A549 (cell line): Measurements from ENCODE around the gene ARFRP1. TPM values are rescaled to one million over a fixed set of nuclear protein-coding genes. Genes with fewer than 3 reads are reported as not detected.

Experiments used
- ATAC-seq, 2 experiments: fragments of 200-7000 bp in 1 of 2; fragments of >200 bp in 1 of 2; cut with Nextera tagmentation in 1 of 2; cut with Tn5 transposase in 1 of 2; 3 replicates each; pipeline versions ENCODE4 v1.8.0 to v1.9.1; 2018 to 2020; ENCODE audit warnings: mild to moderate bottlenecking in 1 of 2, moderate library complexity in 1 of 2
- CTCF ChIA-PET: fragments of 300-600 bp; sonication (Branson Sonifier 250); formaldehyde crosslinking; extraction: SDS; loops from one replicate; lab custom pipeline; 2021; ENCODE audit warnings: antibody characterized with exemption, inconsistent platforms; lab: Yijun Ruan, JAX
- POLR2A ChIA-PET: fragments of 350-600 bp; formaldehyde crosslinking; extraction: SDS; loops from one replicate; lab custom pipeline; 2021; ENCODE audit warnings: antibody characterized with exemption, inconsistent platforms; lab: Yijun Ruan, JAX
- DNase-seq, 2 experiments: peaks; one replicate each; pipeline versions ENCODE4 v3.0.0 to v3.0.0-alpha.2; 2011 to 2016; ENCODE audit warnings: low read depth in 1 of 2, low spot score in 1 of 2
- FAIRE-seq: peaks from 2 replicates; lab custom pipeline; 2011; peaks lifted over from hg19 to GRCh38; lab: Jason Lieb, UNC
- H3K27ac ChIP-seq, 2 experiments: fragments of >200 bp; sonication (Bioruptor Twin); formaldehyde crosslinking; 3 replicates each; pipeline ENCODE4 v1.5.1; 2016 to 2017
- H3K4me1 ChIP-seq: fragments of >200 bp; sonication (Bioruptor Twin); formaldehyde crosslinking; 3 replicates; pipeline ENCODE4 v1.6.1; 2016
- H3K4me2 ChIP-seq: fragments of >200 bp; sonication (Bioruptor Twin); formaldehyde crosslinking; 3 replicates; pipeline ENCODE4 v1.6.1; 2016
- H3K4me3 ChIP-seq: fragments of >200 bp; sonication (Bioruptor Twin); formaldehyde crosslinking; 3 replicates; pipeline ENCODE4 v1.5.1; 2016
- H3K9me3 ChIP-seq: fragments of >200 bp; sonication (Bioruptor Twin); formaldehyde crosslinking; 3 replicates; pipeline ENCODE4 v1.6.1; 2016
- CBX2 ChIP-seq: fragments of 200-600 bp; sonication (generic); IDR thresholded peaks from 2 replicates; pipeline ENCODE4 v1.6.1; 2016; ENCODE audit warnings: low read depth, mild to moderate bottlenecking, borderline replicate concordance
- E2F6 ChIP-seq: IDR thresholded peaks from 2 replicates; pipeline ENCODE4 v1.6.1; 2012; ENCODE audit warnings: low read depth, borderline replicate concordance
- EP300 ChIP-seq, 2 experiments: fragments of >200 bp; sonication (Bioruptor Twin); formaldehyde crosslinking; IDR thresholded peaks; 2 replicates in 1 of 2; 3 replicates in 1 of 2; pipeline ENCODE4 v1.6.1; 2016 to 2017
- ESRRA ChIP-seq: fragments of 150-350 bp; IDR thresholded peaks from 2 replicates; pipeline ENCODE4 v1.6.1; 2014; ENCODE audit warnings: mild to moderate bottlenecking, low read length, borderline replicate concordance
- FOSL2 ChIP-seq, 2 experiments: fragments of 450-650 bp in 1 of 2; fragments of >200 bp in 1 of 2; sonication (Bioruptor Twin) in 1 of 2; formaldehyde crosslinking; IDR thresholded peaks; 2 replicates each; pipeline versions ENCODE4 v1.5.0 to v1.6.1; 2016 to 2020; ENCODE audit warnings: mild to moderate bottlenecking in 1 of 2, moderate library complexity in 1 of 2
- FOXS1 ChIP-seq: fragments of 250-450 bp; sonication (Bioruptor Pico); IDR thresholded peaks from 2 replicates; pipeline ENCODE4 v1.5.0; 2020; ENCODE audit warnings: mild to moderate bottlenecking, moderate library complexity
- HES2 ChIP-seq: fragments of >200 bp; sonication (Bioruptor Twin); formaldehyde crosslinking; IDR thresholded peaks from 2 replicates; pipeline ENCODE4 v1.6.1; 2016
- HMGXB4 ChIP-seq: fragments of 250-450 bp; sonication (Bioruptor Pico); IDR thresholded peaks from 2 replicates; pipeline ENCODE4 v1.5.0; 2021; ENCODE audit warnings: mild to moderate bottlenecking, moderate library complexity, borderline replicate concordance
- JUNB ChIP-seq: fragments of >200 bp; sonication (Bioruptor Twin); formaldehyde crosslinking; IDR thresholded peaks from 2 replicates; pipeline ENCODE4 v1.6.1; 2016
- KDM5A ChIP-seq: fragments of 200-600 bp; sonication (generic); IDR thresholded peaks from 2 replicates; pipeline ENCODE4 v1.6.1; 2016; ENCODE audit warnings: antibody characterized with exemption, mild to moderate bottlenecking
- MYC ChIP-seq: IDR thresholded peaks from 2 replicates; pipeline ENCODE4 v1.6.1; 2012; ENCODE audit warnings: mild to moderate bottlenecking, inconsistent platforms, low read length, improper control_type of control experiment, borderline replicate concordance
- NPAS2 ChIP-seq: fragments of 250-450 bp; sonication (Bioruptor Pico); IDR thresholded peaks from 2 replicates; pipeline ENCODE4 v1.8.0; 2022; ENCODE audit warnings: mild to moderate bottlenecking, moderate library complexity, borderline replicate concordance
- POLR2A ChIP-seq: IDR thresholded peaks from 2 replicates; pipeline ENCODE4 v1.6.1; 2012; ENCODE audit warnings: mild to moderate bottlenecking, low read length
- POLR2AphosphoS2 ChIP-seq: conservative IDR thresholded peaks from 2 replicates; pipeline ENCODE4 v1.6.1; 2012; ENCODE audit warnings: low read length, improper control_type of control experiment, inconsistent platforms
- RNF2 ChIP-seq: fragments of 200-600 bp; sonication (generic); IDR thresholded peaks from 2 replicates; pipeline ENCODE4 v1.6.1; 2016; ENCODE audit warnings: low read depth, mild to moderate bottlenecking, antibody characterized with exemption, moderate library complexity, borderline replicate concordance
- SREBF2 ChIP-seq: fragments of 450-650 bp; IDR thresholded peaks from 2 replicates; pipeline ENCODE4 v1.6.1; 2014; ENCODE audit warnings: mild to moderate bottlenecking, moderate library complexity
- TFCP2L1 ChIP-seq: fragments of 250-450 bp; sonication (Bioruptor Pico); IDR thresholded peaks from 2 replicates; pipeline ENCODE4 v1.5.0; 2021; ENCODE audit warnings: mild to moderate bottlenecking
- ZC3H11A ChIP-seq: fragments of 450-650 bp; IDR thresholded peaks from 2 replicates; pipeline ENCODE4 v1.6.1; 2014; ENCODE audit warnings: antibody characterized with exemption, mild to moderate bottlenecking
- ZNF302 ChIP-seq: fragments of 250-450 bp; sonication (Bioruptor Pico); IDR thresholded peaks from 2 replicates; pipeline ENCODE4 v1.9.0; 2021; ENCODE audit warnings: inconsistent platforms, mild to moderate bottlenecking, moderate library complexity
- ZSCAN20 ChIP-seq: fragments of 250-450 bp; sonication (Bioruptor Pico); IDR thresholded peaks from 2 replicates; pipeline ENCODE4 v1.8.0; 2022; ENCODE audit warnings: mild to moderate bottlenecking, moderate library complexity
- WGBS: methylation state at CpG from one replicate; pipeline ENCODE4 v1.1.6; 2017; ENCODE audit errors: missing lambda C conversion rate; 5-methylcytosine and 5-hydroxymethylcytosine counted together
- polyA plus RNA-seq, 4 experiments: library from polyadenylated mRNA; depleted of rRNA in 3 of 4; stranded (reverse); fragments of >200 nt; fragmentation: RNase III in 1 of 4; extraction: RNeasy Plus Mini Kit Qiagen cat#74134 plus additional on column Dnase treatment in 1 of 4; gene quantifications; 2 replicates in 3 of 4; 3 replicates in 1 of 4; pipeline ENCODE4 v1.2.3, GENCODE V29; 2011 to 2017
- TF ChIP-seq, protein P1 (sequence below): fragments of >200 bp; sonication (Bioruptor Twin); formaldehyde crosslinking; IDR thresholded peaks from 3 replicates; pipeline ENCODE4 v1.6.1; 2016
- TF ChIP-seq, protein P2 (sequence below): fragments of >200 bp; sonication (Bioruptor Twin); formaldehyde crosslinking; IDR thresholded peaks from 3 replicates; pipeline ENCODE4 v1.5.1; 2016
- TF ChIP-seq, protein P3 (sequence below): fragments of 150-350 bp; IDR thresholded peaks from 2 replicates; pipeline ENCODE4 v1.6.1; 2014; ENCODE audit warnings: low read depth, mild to moderate bottlenecking, low read length
- TF ChIP-seq, protein P4 (sequence below): IDR thresholded peaks from 2 replicates; pipeline ENCODE4 v1.6.1; 2012

Gene ARFRP1
- polyA plus RNA-seq, 2 of the 4 experiments (the other 2 are of a cell fraction), result 25.1 to 29.7 TPM

DNA sequence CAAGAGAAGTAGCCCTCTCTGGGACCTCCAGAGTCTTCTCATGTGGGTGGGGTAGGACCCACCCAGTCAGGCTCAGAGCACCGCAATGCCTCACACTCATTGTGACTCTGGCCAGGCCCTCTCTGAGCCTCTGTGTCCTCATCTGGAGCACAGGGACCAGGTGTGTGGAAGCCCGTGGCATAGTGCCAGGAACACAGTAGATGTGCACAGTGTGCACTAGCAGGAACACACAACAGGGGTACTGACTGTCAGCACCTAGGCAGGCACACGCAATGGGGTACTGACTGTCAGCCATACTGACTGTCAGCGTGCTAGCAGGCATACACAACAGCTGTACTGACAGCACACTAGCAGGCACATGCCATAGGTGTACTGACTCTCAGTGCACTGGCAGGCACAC lies 52.5 kb downstream of the ARFRP1 start:
- no peak for ATAC-seq
- Histone ChIP-seq H3K4me3 (no peak overlapping the region), H3K4me2 (no peak overlapping the region), H3K4me1 (peaks cover 20% of the 10 kb centered on the region), H3K9me3 (no peaks in the 10 kb centered on the region), H3K27ac (no peak overlapping the region)
- FAIRE-seq, result no peak
- POLR2A ChIA-PET, result no interaction called here
- 59% methylated on average over 4 of the region's 4 CpGs for WGBS
- TF ChIP-seq, protein P1, sequence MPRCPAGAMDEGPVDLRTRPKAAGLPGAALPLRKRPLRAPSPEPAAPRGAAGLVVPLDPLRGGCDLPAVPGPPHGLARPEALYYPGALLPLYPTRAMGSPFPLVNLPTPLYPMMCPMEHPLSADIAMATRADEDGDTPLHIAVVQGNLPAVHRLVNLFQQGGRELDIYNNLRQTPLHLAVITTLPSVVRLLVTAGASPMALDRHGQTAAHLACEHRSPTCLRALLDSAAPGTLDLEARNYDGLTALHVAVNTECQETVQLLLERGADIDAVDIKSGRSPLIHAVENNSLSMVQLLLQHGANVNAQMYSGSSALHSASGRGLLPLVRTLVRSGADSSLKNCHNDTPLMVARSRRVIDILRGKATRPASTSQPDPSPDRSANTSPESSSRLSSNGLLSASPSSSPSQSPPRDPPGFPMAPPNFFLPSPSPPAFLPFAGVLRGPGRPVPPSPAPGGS, result no peak
- TF ChIP-seq ZSCAN20 (no peak), KDM5A (no peak), ESRRA (no peak), CBX2 (no peak), POLR2AphosphoS2 (no peak), MYC (no peak), SREBF2 (no peak), HMGXB4 (no peak), TFCP2L1 (no peak), RNF2 (no peak), NPAS2 (CRISPR knock-in tag) (no peak)
- TF ChIP-seq, protein P2, sequence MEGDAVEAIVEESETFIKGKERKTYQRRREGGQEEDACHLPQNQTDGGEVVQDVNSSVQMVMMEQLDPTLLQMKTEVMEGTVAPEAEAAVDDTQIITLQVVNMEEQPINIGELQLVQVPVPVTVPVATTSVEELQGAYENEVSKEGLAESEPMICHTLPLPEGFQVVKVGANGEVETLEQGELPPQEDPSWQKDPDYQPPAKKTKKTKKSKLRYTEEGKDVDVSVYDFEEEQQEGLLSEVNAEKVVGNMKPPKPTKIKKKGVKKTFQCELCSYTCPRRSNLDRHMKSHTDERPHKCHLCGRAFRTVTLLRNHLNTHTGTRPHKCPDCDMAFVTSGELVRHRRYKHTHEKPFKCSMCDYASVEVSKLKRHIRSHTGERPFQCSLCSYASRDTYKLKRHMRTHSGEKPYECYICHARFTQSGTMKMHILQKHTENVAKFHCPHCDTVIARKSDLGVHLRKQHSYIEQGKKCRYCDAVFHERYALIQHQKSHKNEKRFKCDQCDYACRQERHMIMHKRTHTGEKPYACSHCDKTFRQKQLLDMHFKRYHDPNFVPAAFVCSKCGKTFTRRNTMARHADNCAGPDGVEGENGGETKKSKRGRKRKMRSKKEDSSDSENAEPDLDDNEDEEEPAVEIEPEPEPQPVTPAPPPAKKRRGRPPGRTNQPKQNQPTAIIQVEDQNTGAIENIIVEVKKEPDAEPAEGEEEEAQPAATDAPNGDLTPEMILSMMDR, result no peak
- TF ChIP-seq, protein P3, sequence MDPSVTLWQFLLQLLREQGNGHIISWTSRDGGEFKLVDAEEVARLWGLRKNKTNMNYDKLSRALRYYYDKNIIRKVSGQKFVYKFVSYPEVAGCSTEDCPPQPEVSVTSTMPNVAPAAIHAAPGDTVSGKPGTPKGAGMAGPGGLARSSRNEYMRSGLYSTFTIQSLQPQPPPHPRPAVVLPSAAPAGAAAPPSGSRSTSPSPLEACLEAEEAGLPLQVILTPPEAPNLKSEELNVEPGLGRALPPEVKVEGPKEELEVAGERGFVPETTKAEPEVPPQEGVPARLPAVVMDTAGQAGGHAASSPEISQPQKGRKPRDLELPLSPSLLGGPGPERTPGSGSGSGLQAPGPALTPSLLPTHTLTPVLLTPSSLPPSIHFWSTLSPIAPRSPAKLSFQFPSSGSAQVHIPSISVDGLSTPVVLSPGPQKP, result no peak
- CTCF ChIA-PET, result no interaction called here
- DNase-seq, result no peak

GRCh38 chr20:63653974-63654668 lies 53.7 kb downstream of the ARFRP1 start:
- no peaks in the 10 kb centered on the region for H3K9me3 ChIP-seq
- no peak for FAIRE-seq
- no peak for ATAC-seq
- H3K4me2 ChIP-seq, result peak overlapping the region; percentile 99
- DNase-seq, result no peak
- TF ChIP-seq, protein P4, sequence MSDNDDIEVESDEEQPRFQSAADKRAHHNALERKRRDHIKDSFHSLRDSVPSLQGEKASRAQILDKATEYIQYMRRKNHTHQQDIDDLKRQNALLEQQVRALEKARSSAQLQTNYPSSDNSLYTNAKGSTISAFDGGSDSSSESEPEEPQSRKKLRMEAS, result no peak
- TF ChIP-seq E2F6 (no peak), FOSL2 (IDR thresholded peaks at IDR 0.05) (no peak), FOSL2 (CRISPR knock-in tag; IDR thresholded peaks at IDR 0.05) (no peak), HES2 (no peak), JUNB (no peak), RNF2 (no peak), POLR2A (no peak), ZC3H11A (no peak), ZNF302 (CRISPR knock-in tag) (no peak), ESRRA (no peak), HMGXB4 (no peak), EP300 (IDR thresholded peaks at IDR 0.05) (no peak), FOXS1 (CRISPR knock-in tag) (no peak)
- TF ChIP-seq, protein P3, result no peak
- H3K4me3 ChIP-seq, result peak overlapping the region; percentile 56; the same call in 1 of the 3 replicates
- ChIA-PET CTCF (no interaction called here), POLR2A (no interaction called here)
- H3K27ac ChIP-seq, result no peak overlapping the region; a peak in 1 of 6 replicates
- 80% methylated on average over 11 of the region's 15 CpGs for WGBS
- peaks cover 15% of the 10 kb centered on the region for H3K4me1 ChIP-seq
